HG02884 (cell line): ENCODE data around the gene ABHD18.
"Not testable (repeated sequence)": the region's sequence is repeated elsewhere in the genome, so short reads cannot be mapped to it uniquely, and the experiment has no call there.

Experiments used
- ATAC-seq: cut with Tn5 transposase; IDR thresholded peaks from one replicate; pipeline ENCODE4 v1.9.1; 2021; ENCODE audit warnings: mild to moderate bottlenecking, moderate library complexity; ENCODE audit not compliant: unreplicated experiment

ABHD18 gene

GRCh38 chr4:127965062-127965802 is at the start of gene ABHD18, which contains the start of gene MFSD8:
TSS of gene ABHD18 (plus strand) at chr4:127965406. CDS start at chr4:127982956, 17,550 bp downstream.
TSS of gene MFSD8 (minus strand) at chr4:127965173. CDS start at chr4:127965133, 40 bp downstream.
- ATAC-seq = peak; percentile 93

- no peak for ATAC-seq
Observed at GRCh38 chr4:127916512-127916911, 48.7 kb upstream of the ABHD18 start.

GRCh38 chr4:127917151-127917550 is 48.1 kb upstream of the ABHD18 start:
- ATAC-seq = no peak

- ATAC-seq = no peak
Observed at GRCh38 chr4:127920521-127920920, 44.7 kb upstream of the ABHD18 start.

- ATAC-seq = no peak
Observed at GRCh38 chr4:127922226-127922625, 43.0 kb upstream of the ABHD18 start.

GRCh38 chr4:127925720-127926119 is 39.5 kb upstream of the ABHD18 start:
- not testable (repeated sequence) for ATAC-seq

GRCh38 chr4:127930175-127930574 is 35.0 kb upstream of the ABHD18 start:
- no peak for ATAC-seq

- not testable (repeated sequence) for ATAC-seq
Observed at GRCh38 chr4:127931836-127932235, 33.4 kb upstream of the ABHD18 start.

- ATAC-seq = no peak
Observed at GRCh38 chr4:127936974-127937373, 28.2 kb upstream of the ABHD18 start.

- no peak for ATAC-seq
Observed at GRCh38 chr4:127957105-127957504, 8.1 kb upstream of the ABHD18 start.

GRCh38 chr4:127959794-127960193 is 5.4 kb upstream of the ABHD18 start:
- no peak for ATAC-seq

GRCh38 chr4:127963633-127964398 is 1.4 kb upstream of the ABHD18 start:
- ATAC-seq = not testable (repeated sequence)

GRCh38 chr4:127964426-127965061 is 662 bp upstream of the ABHD18 start:
- ATAC-seq = peak; percentile 14

GRCh38 chr4:127965803-127966175 is 583 bp downstream of the ABHD18 start:
- ATAC-seq = peak; percentile 39

GRCh38 chr4:127967141-127967775 is 2.1 kb downstream of the ABHD18 start:
- no peak for ATAC-seq

- ATAC-seq = no peak
Observed at GRCh38 chr4:127968586-127968985, 3.4 kb downstream of the ABHD18 start.

GRCh38 chr4:127970925-127971324 is 5.7 kb downstream of the ABHD18 start:
- not testable (repeated sequence) for ATAC-seq

GRCh38 chr4:127975121-127975770 is 10.0 kb downstream of the ABHD18 start:
- no peak for ATAC-seq

- ATAC-seq = no peak
Observed at GRCh38 chr4:127978930-127979329, 13.7 kb downstream of the ABHD18 start.

GRCh38 chr4:127982445-127982844 is 17.2 kb downstream of the ABHD18 start:
- no peak for ATAC-seq

- ATAC-seq = no peak
Observed at GRCh38 chr4:127985989-127986388, 20.8 kb downstream of the ABHD18 start.
